GM18526 (cell line): ENCODE data around the gene TBC1D5.

Source experiments
- POLR2A ChIP-seq: IDR thresholded peaks from 3 replicates; pipeline ENCODE4 v1.6.1; 2011; ENCODE audit not compliant: insufficient read length; ENCODE audit errors: extremely low read depth

TBC1D5 gene

DNA sequence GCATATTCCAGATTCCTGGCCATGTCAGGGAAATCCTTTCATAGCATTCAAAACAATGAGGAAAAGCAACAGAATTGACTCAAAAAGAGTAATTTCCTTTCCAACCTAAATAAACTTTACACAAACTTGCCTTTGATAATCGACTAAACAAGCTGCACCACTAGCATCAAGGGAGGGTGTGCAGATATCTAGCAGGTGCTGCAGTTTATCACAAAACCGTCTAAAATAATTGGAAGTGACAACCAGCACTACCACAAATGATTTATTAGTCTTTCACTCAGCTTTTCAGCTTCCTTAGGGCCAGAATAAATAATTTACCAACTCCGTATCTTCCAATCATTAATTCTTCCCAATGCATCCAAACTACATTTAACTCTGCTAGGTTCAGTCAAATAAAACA, 71.7 kb downstream of the TBC1D5 start:
- no peak for TF ChIP-seq POLR2A

DNA sequence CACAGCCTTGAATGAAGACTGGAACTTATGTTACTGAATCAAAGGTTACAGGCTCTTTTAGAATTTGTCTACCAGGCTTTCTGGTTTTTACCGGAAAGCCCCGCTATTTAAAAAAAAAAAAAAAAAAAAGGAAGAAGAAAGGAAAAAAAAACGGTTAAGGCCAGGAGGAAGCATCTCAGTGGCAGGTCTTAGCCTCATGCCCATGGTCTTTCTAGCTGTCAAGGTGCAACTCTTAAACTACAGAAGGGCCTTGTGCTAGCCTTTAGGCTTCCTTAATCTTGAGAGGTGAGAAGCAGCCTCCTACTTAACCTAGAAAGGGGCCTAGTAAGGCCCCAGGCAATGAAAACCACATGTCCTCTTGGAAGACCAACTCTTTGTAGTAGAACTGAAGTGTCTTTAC, 77.5 kb downstream of the TBC1D5 start:
- TF ChIP-seq POLR2A, result no peak

DNA sequence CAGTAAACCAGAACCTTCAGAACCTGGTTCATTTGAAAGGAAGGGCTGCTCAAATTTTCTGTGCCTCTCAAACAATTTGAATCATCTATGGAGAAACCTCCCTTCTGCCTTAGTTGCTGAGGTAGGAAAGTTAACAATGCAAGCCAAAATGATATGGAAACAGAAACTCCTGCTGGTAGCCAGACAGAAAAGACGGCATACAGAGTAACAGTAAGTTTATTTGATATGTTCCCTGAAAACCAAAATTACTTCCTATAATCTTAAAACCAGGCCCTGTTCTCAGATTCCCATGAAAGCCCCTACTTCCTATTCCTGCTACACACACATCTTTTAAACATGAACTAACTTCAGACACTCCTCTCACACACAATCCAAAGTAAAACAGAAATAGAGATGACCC, 86.2 kb downstream of the TBC1D5 start:
- TF ChIP-seq POLR2A, result no peak

DNA sequence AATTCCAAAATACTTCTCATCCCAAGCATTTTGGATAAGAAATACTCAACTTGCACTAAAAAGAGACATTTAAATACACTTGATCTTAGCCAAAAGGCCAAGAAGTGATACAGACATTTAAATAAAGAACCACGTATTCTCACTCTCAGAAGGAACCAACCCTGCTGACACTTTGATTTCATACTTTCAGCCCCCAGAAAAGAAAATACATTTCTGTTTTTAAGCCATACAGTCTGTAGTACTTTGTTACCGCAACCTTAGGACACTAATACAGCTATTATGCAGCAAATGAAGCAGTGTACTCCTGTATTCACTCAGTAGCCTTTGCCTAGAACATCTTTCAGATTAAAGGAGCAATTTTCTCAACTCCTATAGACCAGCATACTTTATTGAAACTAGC, 86.7 kb downstream of the TBC1D5 start:
- TF ChIP-seq POLR2A, result no peak

DNA sequence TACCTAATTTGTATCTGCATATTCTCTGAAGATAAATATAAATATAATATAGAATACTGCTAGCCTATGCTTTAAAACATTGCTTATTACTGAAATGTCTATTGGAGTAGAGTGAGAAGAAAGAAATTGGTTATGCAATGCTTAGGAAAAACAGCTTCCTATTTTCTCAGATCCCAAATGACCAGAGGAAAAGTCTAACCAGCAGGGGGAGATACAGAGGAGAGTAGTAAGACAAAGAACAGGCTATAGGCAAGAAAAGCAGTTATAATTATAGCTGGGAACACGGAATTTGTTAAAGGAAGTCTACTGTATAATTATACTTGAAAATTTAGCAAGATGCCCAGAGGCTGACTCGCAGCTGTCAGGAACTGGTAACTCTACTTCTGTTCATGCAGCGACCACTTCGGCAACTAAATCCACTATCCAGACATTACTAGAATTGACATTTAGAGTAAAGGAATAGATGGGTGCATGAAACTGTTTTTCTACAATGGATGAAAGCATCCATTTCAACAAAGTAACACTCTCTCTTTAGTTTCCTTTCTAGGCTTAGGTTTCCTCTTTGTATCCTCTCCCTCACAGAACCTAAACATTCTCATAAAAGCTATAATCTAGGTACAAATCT, 97.2 kb downstream of the TBC1D5 start:
- no peak for TF ChIP-seq POLR2A

DNA sequence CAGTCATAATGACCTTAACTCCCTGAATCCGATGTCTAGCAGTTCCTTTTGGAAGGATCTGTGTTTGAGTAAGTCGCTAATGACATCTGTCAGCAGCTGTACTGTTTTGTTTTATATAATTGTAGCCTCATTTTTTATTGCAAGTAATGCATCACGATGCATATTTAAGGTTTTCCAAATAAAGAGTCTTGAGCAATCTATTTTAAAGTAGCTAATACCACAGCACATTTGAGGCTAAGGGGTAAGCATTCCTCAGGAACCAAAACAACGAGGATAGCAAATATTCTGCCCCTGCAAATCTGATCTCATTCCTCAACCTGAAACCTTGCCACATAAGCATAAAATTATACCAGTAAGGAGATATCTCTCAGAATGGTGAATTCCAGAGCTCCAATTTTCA, 98.7 kb downstream of the TBC1D5 start:
- no peak for TF ChIP-seq POLR2A

DNA sequence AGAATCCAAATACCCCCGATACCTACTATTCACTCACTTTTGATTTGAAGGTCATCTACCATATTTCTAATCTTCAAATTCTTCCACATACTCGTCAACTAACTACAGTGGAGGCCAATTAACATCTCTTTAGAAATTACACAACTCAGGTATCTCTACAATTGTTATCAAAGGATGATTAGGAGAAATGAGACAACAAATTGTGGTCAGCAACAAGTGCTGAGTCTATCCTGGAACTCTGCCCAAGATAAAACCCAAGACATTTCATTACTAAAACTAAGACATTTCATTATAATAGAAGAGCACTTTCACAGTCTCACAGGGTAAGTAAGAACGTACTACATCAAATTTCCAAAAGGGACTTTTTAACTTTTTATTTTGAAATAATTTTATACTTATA, 100.0 kb downstream of the TBC1D5 start:
- no peak for TF ChIP-seq POLR2A

DNA sequence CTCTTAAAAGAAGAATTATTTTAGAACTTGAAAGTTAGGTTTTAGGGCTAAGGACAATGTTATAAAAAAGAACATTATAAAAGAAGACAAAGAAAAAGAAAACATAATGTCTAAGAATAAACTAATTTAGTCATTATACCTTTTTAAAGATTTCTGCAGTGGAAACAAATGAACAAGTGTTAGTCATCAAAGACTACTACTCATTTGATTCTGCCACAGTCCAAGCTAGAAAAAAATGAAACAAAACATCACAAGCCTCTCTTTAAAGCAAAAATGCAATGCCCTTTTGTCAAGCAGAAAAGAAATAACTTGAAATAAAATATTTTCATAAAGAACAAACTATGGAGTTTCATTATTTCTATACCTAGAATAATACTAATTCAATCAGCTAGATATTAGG, 102.0 kb downstream of the TBC1D5 start:
- no peak for TF ChIP-seq POLR2A

DNA sequence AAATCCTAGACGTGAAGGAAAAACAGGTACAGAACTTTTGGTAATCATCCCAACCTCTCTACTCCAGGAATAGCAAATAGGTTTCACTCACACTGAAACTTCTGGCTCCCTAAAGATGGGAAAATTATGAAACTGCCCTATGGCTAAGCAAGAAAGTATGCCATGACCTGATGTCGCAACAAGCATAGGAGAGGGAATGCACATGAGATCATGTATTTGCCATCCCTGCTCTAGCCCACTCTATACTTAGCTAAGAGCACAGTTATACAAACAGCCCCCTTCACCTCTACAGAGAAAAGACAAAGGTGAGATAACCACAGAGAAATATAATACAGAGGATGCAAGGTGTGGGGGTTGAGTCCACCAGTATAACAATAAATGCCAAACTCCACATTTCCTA, 102.7 kb downstream of the TBC1D5 start:
- TF ChIP-seq POLR2A, result no peak

DNA sequence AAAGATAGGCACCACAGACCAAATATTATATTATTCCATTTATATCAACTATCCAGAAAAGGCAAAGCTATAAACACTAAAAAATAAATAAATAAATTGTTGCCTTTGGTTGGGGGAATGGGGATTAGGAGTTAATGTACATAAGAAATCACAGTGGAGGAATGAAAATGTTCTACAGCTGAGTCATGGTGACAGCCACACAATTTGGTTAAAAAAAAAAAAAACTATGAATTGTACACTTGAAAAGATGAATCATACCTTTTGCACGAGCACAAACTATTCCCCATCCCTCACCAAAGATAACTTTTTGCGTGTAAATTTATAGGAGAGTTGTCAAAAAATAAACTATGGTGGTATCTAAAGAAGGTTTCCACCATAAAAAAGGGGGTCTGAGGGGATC, 103.2 kb downstream of the TBC1D5 start:
- TF ChIP-seq POLR2A, result no peak

DNA sequence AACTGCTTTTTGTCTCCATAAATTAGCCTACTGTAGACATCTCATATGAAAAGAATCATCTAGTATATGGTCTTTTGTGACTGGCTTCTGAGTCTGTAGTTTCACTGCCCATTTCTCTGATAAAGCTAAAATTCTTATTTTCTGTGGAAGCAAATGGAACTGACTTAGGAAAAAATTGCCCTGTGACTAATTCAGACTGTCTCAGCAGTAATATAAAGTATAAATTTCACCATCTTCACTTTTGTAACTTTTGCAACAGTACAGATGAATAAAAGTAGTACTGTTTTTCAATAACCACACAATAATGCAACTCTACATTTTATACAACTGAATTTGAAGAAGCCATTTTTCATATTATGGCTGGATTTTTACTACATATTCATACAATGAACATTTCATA, 104.1 kb downstream of the TBC1D5 start:
- TF ChIP-seq POLR2A, result no peak

DNA sequence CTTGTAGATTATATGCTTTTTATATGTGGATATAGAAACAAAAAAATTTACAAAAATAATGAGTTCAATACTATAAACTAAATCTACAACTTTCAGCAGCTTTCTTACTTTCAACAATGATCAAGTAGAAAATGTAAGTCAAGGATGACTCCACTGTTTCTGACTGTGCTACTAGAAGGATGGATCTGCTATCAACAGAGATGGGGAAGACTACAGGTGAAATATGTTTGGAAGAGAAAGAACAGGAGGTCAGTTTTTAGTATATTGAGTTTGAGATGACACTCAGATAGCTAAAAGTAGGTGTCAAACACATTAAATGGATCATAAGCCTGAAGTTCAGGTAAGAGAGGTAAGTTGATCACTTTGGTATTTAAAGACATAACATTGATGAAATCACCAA, 107.5 kb downstream of the TBC1D5 start:
- no peak for TF ChIP-seq POLR2A

DNA sequence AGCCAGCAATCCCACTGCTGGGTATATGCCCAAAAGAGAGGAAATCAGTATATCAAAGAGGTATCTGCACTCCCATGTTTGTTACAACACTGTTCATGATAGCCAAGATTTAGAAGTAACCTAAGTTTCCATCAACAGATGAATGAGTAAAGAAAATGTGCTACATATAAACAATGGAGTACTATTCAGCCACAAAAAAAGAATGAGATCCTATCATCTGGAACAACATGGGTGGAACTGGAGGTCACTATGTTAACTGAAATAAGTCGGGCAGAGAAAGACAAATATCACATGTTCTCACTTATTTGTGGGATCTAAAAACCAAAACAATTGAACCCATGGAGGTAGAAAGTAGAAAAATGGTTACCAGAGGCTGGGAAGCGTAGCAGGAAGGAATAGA, 108.2 kb downstream of the TBC1D5 start:
- no peak for TF ChIP-seq POLR2A

DNA sequence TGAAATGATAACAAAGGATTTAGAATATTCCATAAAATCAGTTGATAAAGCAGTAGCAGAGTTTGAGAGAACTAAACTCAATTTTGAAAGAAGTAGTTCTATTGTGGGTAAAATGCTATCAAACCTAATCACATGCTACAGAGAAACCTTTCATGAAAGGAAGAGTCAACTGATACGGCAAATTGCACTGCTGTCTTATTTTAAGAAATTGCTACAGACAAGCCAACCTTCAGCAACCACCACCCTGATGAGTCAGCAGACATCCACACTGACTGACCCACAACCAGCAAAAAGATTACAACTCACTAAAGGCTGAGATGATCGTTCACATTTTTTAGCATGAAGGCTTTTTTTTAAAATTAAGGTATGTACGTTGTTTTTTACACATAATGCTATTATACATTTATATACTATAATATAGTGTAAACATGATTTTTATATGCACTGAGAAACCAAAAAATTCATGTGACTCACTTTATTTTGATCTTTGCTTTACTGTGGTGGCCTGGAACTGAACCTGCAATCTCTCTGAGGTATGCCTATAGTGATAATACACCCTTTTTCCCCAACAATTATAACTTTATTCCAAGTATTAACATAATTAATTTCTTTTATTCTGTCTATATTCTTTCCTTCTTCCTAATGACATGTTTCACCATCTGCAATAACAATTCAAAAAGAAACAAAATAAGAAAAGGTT, 109.9 kb downstream of the TBC1D5 start:
- no peak for TF ChIP-seq POLR2A

DNA sequence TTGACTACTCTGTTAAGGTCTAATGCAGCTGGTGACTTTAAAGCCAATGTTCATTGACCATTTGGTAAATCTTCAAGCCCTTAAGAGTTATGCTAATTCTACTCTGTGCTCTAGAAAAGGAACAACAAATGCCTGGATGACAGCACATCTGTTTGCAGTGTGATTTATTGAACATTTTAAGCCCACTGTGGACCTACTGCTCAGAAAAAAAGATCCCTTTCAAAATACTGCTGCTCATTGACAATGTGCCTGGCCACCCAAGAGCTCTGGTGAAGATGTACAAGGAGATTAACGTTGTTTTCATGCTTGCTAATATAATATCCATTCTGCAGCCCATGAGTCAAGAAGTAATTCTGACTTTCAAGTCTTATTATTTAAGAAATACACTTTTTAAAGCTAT, 110.8 kb downstream of the TBC1D5 start:
- TF ChIP-seq POLR2A, result no peak

DNA sequence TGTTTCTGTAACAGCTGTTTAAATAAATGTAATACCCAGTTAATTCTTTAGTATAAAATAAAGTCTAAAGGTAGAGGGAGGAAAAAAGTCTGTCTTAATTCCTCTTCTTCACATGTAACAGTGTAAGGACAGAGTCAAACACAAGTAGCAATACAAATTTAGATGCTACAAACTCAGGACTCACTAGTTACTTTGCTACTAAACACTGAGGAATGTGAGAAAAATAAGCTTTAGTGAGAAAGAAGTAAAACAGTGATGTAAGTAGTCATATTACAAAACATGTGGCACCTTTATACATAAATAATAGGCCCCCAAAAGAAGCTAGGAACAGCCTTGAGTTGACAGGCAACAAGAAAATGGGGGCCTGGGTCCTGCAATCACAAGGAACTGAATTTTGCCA, 113.0 kb downstream of the TBC1D5 start:
- TF ChIP-seq POLR2A, result no peak

DNA sequence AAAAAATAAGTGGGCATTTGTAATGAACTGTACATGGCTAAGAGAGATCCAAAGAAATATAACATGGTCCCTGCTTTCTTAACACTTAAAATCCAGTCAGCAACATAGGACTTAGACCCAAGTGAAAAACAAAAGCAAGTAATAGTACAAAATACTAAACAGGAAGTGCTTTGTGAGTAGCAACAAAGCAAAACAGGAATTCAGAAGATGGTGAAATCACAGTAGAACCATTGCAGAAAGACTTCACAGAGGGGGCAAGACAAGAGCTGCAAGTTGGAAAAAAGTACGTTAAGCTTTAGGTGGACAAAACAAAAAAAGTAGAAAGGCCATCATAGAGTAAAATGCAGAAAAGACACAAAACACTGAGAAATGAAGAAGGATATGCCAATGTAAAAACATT, 116.0 kb downstream of the TBC1D5 start:
- TF ChIP-seq POLR2A, result no peak
